ENCODE results near the gene GCNT1.
A peak's percentile ranks its signal among the peaks of the same experiment; 100 is the strongest.
"Not testable (repeated sequence)": the region's sequence is repeated elsewhere in the genome, so short reads cannot be mapped to it uniquely, and the experiment has no call there.

Gene GCNT1

GRCh38 chr9:76519075-76519835 lies 60.3 kb downstream of the GCNT1 start:
- H4K20me1 ChIP-seq (ENCODE audit: insufficient read depth, low read length): no peaks in the 10 kb centered on the region
- H2AFZ ChIP-seq (ENCODE audit: low read length): no peak overlapping the region
- no peak overlapping the region for H3K9ac ChIP-seq (ENCODE audit: low read length)
- H3K79me2 ChIP-seq (ENCODE audit: insufficient read depth, low read length): no peaks in the 10 kb centered on the region
- no peak for TF ChIP-seq CTCF (IDR thresholded peaks at IDR 0.05; ENCODE audit: low read length)
- no peak for TF ChIP-seq EZH2 (IDR thresholded peaks at IDR 0.05; ENCODE audit: borderline replicate concordance, low read length)
- no peak overlapping the region for H3K4me3 ChIP-seq (ENCODE audit: low read depth, low read length, poor library complexity, severe bottlenecking)
- no peaks in the 10 kb centered on the region for H3F3A ChIP-seq (ENCODE audit: insufficient read depth, low read length)
- no peaks in the 10 kb centered on the region for H3K9me2 ChIP-seq (ENCODE audit: low read depth, low read length)
- no peaks in the 10 kb centered on the region for H3K9me3 ChIP-seq (ENCODE audit: low read length)
- peaks cover 35% of the 10 kb centered on the region for H3K4me1 ChIP-seq (ENCODE audit: insufficient read depth, low read length, severe bottlenecking)
- H3K36me3 ChIP-seq (ENCODE audit: insufficient read depth, low read length): no peaks in the 10 kb centered on the region
- H3K27ac ChIP-seq (ENCODE audit: low read depth, low read length, poor library complexity, severe bottlenecking): peak overlapping the region; percentile 0
- no peak overlapping the region for H3K4me2 ChIP-seq (ENCODE audit: low read length)
- H3K27me3 ChIP-seq (ENCODE audit: insufficient read depth, low read length): no peaks in the 10 kb centered on the region

GRCh38 chr9:76521244-76521681 lies 62.3 kb downstream of the GCNT1 start:
- Histone ChIP-seq H3K36me3 (ENCODE audit: insufficient read depth, low read length) (no peaks in the 10 kb centered on the region), H3K9me3 (ENCODE audit: low read length) (no peaks in the 10 kb centered on the region), H4K20me1 (ENCODE audit: insufficient read depth, low read length) (no peaks in the 10 kb centered on the region), H3K27ac (ENCODE audit: low read depth, low read length, poor library complexity, severe bottlenecking) (peak overlapping the region; percentile 79), H3K4me1 (ENCODE audit: insufficient read depth, low read length, severe bottlenecking) (peaks cover 47% of the 10 kb centered on the region), H3K27me3 (ENCODE audit: insufficient read depth, low read length) (no peaks in the 10 kb centered on the region), H2AFZ (ENCODE audit: low read length) (no peak overlapping the region), H3K9me2 (ENCODE audit: low read depth, low read length) (no peaks in the 10 kb centered on the region), H3K4me3 (ENCODE audit: low read depth, low read length, poor library complexity, severe bottlenecking) (no peak overlapping the region), H3F3A (ENCODE audit: insufficient read depth, low read length) (no peaks in the 10 kb centered on the region), H3K9ac (ENCODE audit: low read length) (0 out of 2 replicates have a peak overlapping the region, but pooled peaks have one; percentile 7), H3K79me2 (ENCODE audit: insufficient read depth, low read length) (no peaks in the 10 kb centered on the region), H3K4me2 (ENCODE audit: low read length) (peak overlapping the region; percentile 13; the same call in 1 of the 2 replicates)
- no peak for TF ChIP-seq CTCF (IDR thresholded peaks at IDR 0.05; ENCODE audit: low read length)
- no peak for TF ChIP-seq EZH2 (IDR thresholded peaks at IDR 0.05; ENCODE audit: borderline replicate concordance, low read length)

- Histone ChIP-seq H3K4me1 (ENCODE audit: insufficient read depth, low read length, severe bottlenecking) (peaks cover 41% of the 10 kb centered on the region), H3K79me2 (ENCODE audit: insufficient read depth, low read length) (no peaks in the 10 kb centered on the region), H3K27me3 (ENCODE audit: insufficient read depth, low read length) (no peaks in the 10 kb centered on the region), H3K9me3 (ENCODE audit: low read length) (no peaks in the 10 kb centered on the region), H3K9me2 (ENCODE audit: low read depth, low read length) (no peaks in the 10 kb centered on the region), H3K9ac (ENCODE audit: low read length) (peak overlapping the region; percentile 17; the same call in 1 of the 2 replicates), H4K20me1 (ENCODE audit: insufficient read depth, low read length) (no peaks in the 10 kb centered on the region), H3K27ac (ENCODE audit: low read depth, low read length, poor library complexity, severe bottlenecking) (peak overlapping the region; percentile 79), H3K36me3 (ENCODE audit: insufficient read depth, low read length) (no peaks in the 10 kb centered on the region), H2AFZ (ENCODE audit: low read length) (no peak overlapping the region), H3F3A (ENCODE audit: insufficient read depth, low read length) (no peaks in the 10 kb centered on the region), H3K4me3 (ENCODE audit: low read depth, low read length, poor library complexity, severe bottlenecking) (no peak overlapping the region), H3K4me2 (ENCODE audit: low read length) (peak overlapping the region; percentile 13; the same call in 1 of the 2 replicates)
- TF ChIP-seq CTCF (IDR thresholded peaks at IDR 0.05; ENCODE audit: low read length) (no peak), EZH2 (IDR thresholded peaks at IDR 0.05; ENCODE audit: borderline replicate concordance, low read length) (no peak)
Observed at GRCh38 chr9:76521906-76522305, 62.9 kb downstream of the GCNT1 start.

- not testable (repeated sequence) for H2AFZ ChIP-seq (ENCODE audit: low read length)
Observed at GRCh38 chr9:76523617-76524200, 64.7 kb downstream of the GCNT1 start.

More at GRCh38 chr9:76523617-76524200, 64.7 kb downstream of the GCNT1 start:
- not testable (repeated sequence) for H3K79me2 ChIP-seq (ENCODE audit: insufficient read depth, low read length); H3K9me3 ChIP-seq (ENCODE audit: low read length); H3K9me2 ChIP-seq (ENCODE audit: low read depth, low read length); H3K4me3 ChIP-seq (ENCODE audit: low read depth, low read length, poor library complexity, severe bottlenecking); H3K4me2 ChIP-seq (ENCODE audit: low read length); H3K27me3 ChIP-seq (ENCODE audit: insufficient read depth, low read length); H3K9ac ChIP-seq (ENCODE audit: low read length); H3K27ac ChIP-seq (ENCODE audit: low read depth, low read length, poor library complexity, severe bottlenecking); H3K36me3 ChIP-seq (ENCODE audit: insufficient read depth, low read length); H3F3A ChIP-seq (ENCODE audit: insufficient read depth, low read length); H4K20me1 ChIP-seq (ENCODE audit: insufficient read depth, low read length)
- H3K4me1 ChIP-seq (ENCODE audit: insufficient read depth, low read length, severe bottlenecking): peaks cover 38% of the 10 kb centered on the region

Measured in OCI-LY1 (cell line).